HepG2 (cell line): ENCODE measurements around the gene MICB. TPM values are rescaled to one million over a fixed set of nuclear protein-coding genes. Genes with fewer than 3 reads are reported as not detected.

Experiments
- ATAC-seq: fragments of 200-7000 bp; cut with Tn5 transposase; 3 replicates; pipeline ENCODE4 v1.9.1; 2020; ENCODE audit warnings: mild to moderate bottlenecking, moderate library complexity
- BruUV-seq: library from RNA; stranded (reverse); fragments of 400-500 nt; replicated peaks from 2 replicates; lab custom pipeline; 2021; lab: Mats Ljungman, UMichigan
- CTCF ChIA-PET: fragments of 300-600 bp; formaldehyde crosslinking; extraction: SDS; loops from one replicate; lab custom pipeline; 2021; ENCODE audit warnings: low total read pairs, inconsistent platforms, low intra/inter-chr PET ratio; lab: Yijun Ruan, JAX
- POLR2A ChIA-PET: fragments of 350-600 bp; sonication (Branson Sonifier 250); formaldehyde crosslinking; loops from one replicate; lab custom pipeline; 2020; ENCODE audit warnings: antibody characterized with exemption, inconsistent platforms; lab: Yijun Ruan, JAX
- DNase-seq: peaks from one replicate; pipeline ENCODE4 v3.0.0-alpha.2; 2015; ENCODE audit warnings: low spot score
- FAIRE-seq: peaks from 3 replicates; lab custom pipeline; 2011; peaks lifted over from hg19 to GRCh38; lab: Jason Lieb, UNC
- H2AFZ ChIP-seq: one replicate; pipeline ENCODE4 v1.6.1; 2011; ENCODE audit warnings: low read length, inconsistent platforms
- H3K27ac ChIP-seq: fragments of 300-600 bp; 3 replicates; pipeline ENCODE4 v1.8.0; 2011; ENCODE audit warnings: mixed run types, mild to moderate bottlenecking, mixed read lengths, low read length, inconsistent platforms; ENCODE audit not compliant: insufficient read depth; ENCODE audit errors: extremely low read length
- H3K27me3 ChIP-seq, 2 experiments: fragments of 200-600 bp in 1 of 2; 2 replicates in 1 of 2; 3 replicates in 1 of 2; pipeline versions ENCODE4 v1.6.0 to v1.8.0; 2011; ENCODE audit warnings: low read length in 2 of 2, mild to moderate bottlenecking in 2 of 2, moderate library complexity in 2 of 2, inconsistent platforms in 1 of 2; ENCODE audit not compliant: insufficient read depth in 2 of 2, control insufficient read depth in 1 of 2
- H3K36me3 ChIP-seq, 2 experiments: fragments of 200-600 bp in 1 of 2; replicated peaks in 1 of 2; 2 replicates in 1 of 2; 3 replicates in 1 of 2; pipeline versions ENCODE4 v1.5.1 to v1.8.0; 2011; ENCODE audit warnings: low read length in 2 of 2, inconsistent platforms in 1 of 2; ENCODE audit not compliant: insufficient read depth in 2 of 2, control insufficient read depth in 1 of 2
- H3K4me1 ChIP-seq: 2 replicates; pipeline ENCODE4 v1.5.1; 2012; ENCODE audit warnings: low read length, inconsistent platforms; ENCODE audit not compliant: insufficient read depth
- H3K4me2 ChIP-seq: 2 replicates; pipeline ENCODE4 v1.6.0; 2011; ENCODE audit warnings: low read depth, low read length, inconsistent platforms
- H3K4me3 ChIP-seq, 3 experiments: fragments of 200-600 bp in 1 of 3; sonication (generic), shearing (Covaris generic) in 1 of 3; replicated peaks in 1 of 3; 2 replicates each; pipeline ENCODE4 v1.5.1; 2011 to 2016; ENCODE audit warnings: low read length in 3 of 3, inconsistent platforms in 2 of 3, low read depth in 2 of 3, mild to moderate bottlenecking in 2 of 3, control low read depth in 1 of 3, mixed read lengths in 1 of 3; ENCODE audit not compliant: insufficient read depth in 1 of 3
- H3K79me2 ChIP-seq: one replicate; pipeline ENCODE4 v1.6.1; 2011; ENCODE audit warnings: low read length, inconsistent platforms; ENCODE audit not compliant: insufficient read depth
- H3K9ac ChIP-seq: 2 replicates; pipeline ENCODE4 v1.6.0; 2011; ENCODE audit warnings: mild to moderate bottlenecking, low read depth, low read length, inconsistent platforms; ENCODE audit not compliant: insufficient read depth
- H3K9me3 ChIP-seq: 2 replicates; pipeline ENCODE4 v1.5.1; 2012; ENCODE audit warnings: mild to moderate bottlenecking, low read length
- H4K20me1 ChIP-seq: 2 replicates; pipeline ENCODE4 v1.6.0; 2011; ENCODE audit warnings: inconsistent platforms, mild to moderate bottlenecking, low read length, moderate library complexity; ENCODE audit not compliant: insufficient read depth
- ATF5 ChIP-seq: sonication (generic); formaldehyde crosslinking; IDR thresholded peaks from 2 replicates; pipeline ENCODE4 v1.4.0; 2020; ENCODE audit warnings: mild to moderate bottlenecking, low read depth, missing genetic modification reagents
- KMT2A ChIP-seq: sonication (generic); formaldehyde crosslinking; IDR thresholded peaks from 2 replicates; pipeline ENCODE4 v1.4.0; 2020; ENCODE audit warnings: missing genetic modification reagents
- SMARCC2 ChIP-seq: fragments of 450-650 bp; IDR thresholded peaks from 2 replicates; pipeline ENCODE4 v1.6.1; 2017; ENCODE audit warnings: antibody characterized with exemption, mild to moderate bottlenecking
- ZNF546 ChIP-seq: sonication (generic); formaldehyde crosslinking; conservative IDR thresholded peaks from 2 replicates; pipeline ENCODE4 v1.8.1; 2023; ENCODE audit warnings: mild to moderate bottlenecking, missing genetic modification reagents
- ZNF567 ChIP-seq: sonication (generic); formaldehyde crosslinking; IDR thresholded peaks from 2 replicates; pipeline ENCODE4 v1.8.1; 2023; ENCODE audit warnings: mild to moderate bottlenecking, missing genetic modification reagents, borderline replicate concordance
- ZNF589 ChIP-seq: sonication (generic); formaldehyde crosslinking; conservative IDR thresholded peaks from 2 replicates; pipeline ENCODE4 v1.8.0; 2022; ENCODE audit warnings: mild to moderate bottlenecking, moderate library complexity, missing genetic modification reagents
- ZNF607 ChIP-seq: sonication (generic); formaldehyde crosslinking; IDR thresholded peaks from 2 replicates; pipeline ENCODE4 v1.5.1; 2020; ENCODE audit warnings: missing genetic modification reagents, mild to moderate bottlenecking, borderline replicate concordance
- WGBS: methylation state at CpG from one replicate; pipeline ENCODE4 v1.1.6; 2017; ENCODE audit warnings: low lambda C conversion rate; 5-methylcytosine and 5-hydroxymethylcytosine counted together
- in situ Hi-C: cut with HindIII; loops from 2 replicates; pipeline ENCODE4 v1.10.0; 2017; ENCODE audit warnings: low pct_unique_long_range_greater_than_20kb; ENCODE audit not compliant: extremely low pct_ligation_motif_present
- intact Hi-C: fragments of 100-400 bp; cut with micrococcal nuclease; formaldehyde crosslinking; loops from one replicate; pipeline ENCODE4 v1.10.0; 2022; ENCODE audit not compliant: unreplicated experiment
- polyA plus RNA-seq, 8 experiments: library from polyadenylated mRNA; depleted of rRNA in 3 of 8; stranded (reverse) in 7 of 8; unstranded in 1 of 8; fragments of >200 nt; fragmentation: Illumina TruSeq in 4 of 8; extraction: Trizol in 4 of 8; gene quantifications; 2 replicates each; pipeline versions ENCODE4 v1.2.1 to v1.2.3, GENCODE V29; 2011 to 2016; ENCODE audit warnings: low read depth in 4 of 8, missing spikeins in 1 of 8, mixed read lengths in 1 of 8; ENCODE audit not compliant: insufficient read depth in 1 of 8
- total RNA-seq, 5 experiments: library from RNA; depleted of rRNA; stranded (reverse); fragments of >200 nt; fragmentation: Illumina TruSeq; extraction: Trizol; gene quantifications; 2 replicates each; pipeline ENCODE4 v1.2.3, GENCODE V29; 2016; ENCODE audit warnings: low read depth in 1 of 5
- TF ChIP-seq, protein P1 (sequence below): sonication (generic); formaldehyde crosslinking; IDR thresholded peaks from 2 replicates; pipeline ENCODE4 v1.4.0; 2020; ENCODE audit warnings: missing genetic modification reagents
- TF ChIP-seq, protein P2 (sequence below): sonication (generic); formaldehyde crosslinking; IDR thresholded peaks from 2 replicates; pipeline ENCODE4 v1.4.0; 2020; ENCODE audit warnings: missing genetic modification reagents, mild to moderate bottlenecking, borderline replicate concordance

The MICB gene
- total and polyA plus RNA-seq, 2 of the 13 experiments (the other 11 are each of a cell fraction or from before 2014, with no cell fraction given), result 12.5 to 12.8 TPM

DNA sequence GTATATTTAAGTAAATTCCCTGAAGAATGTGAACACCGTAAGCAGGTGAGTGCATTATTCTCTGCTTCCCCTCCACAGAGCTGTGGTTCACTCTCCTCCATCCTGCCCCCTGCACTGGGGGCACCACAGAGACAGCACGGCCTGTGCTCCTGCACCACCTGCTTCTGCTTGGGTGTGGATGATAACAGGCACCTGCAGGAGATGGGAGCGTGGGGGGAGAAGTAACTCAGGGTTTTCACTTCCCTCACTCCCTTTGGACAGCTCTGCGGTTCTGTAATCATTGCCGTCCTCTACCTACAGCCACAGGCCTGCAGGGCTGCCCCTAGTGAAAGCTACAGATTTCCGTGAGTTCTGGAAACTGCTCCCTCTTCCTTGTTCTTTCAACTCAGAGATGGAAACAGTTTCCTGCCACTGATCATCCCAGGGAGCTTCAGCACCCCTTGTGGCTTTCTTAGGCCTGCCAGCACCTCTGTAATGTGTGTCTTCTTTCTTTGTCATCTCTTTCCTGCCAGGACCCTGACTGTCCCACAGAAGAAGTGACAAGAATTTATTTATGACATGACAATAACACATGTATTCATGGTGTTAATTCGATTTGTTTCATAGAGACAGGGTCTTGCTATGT lies 21.3 kb upstream of the MICB start:
- in situ Hi-C loops, result no loop called here
- no peak overlapping the region for H3K4me2 ChIP-seq
- ATAC-seq, result no peak
- peaks cover 12 to 61% of the 10 kb centered on the region in 2 experiments; a peak in 4 of 5 replicates for H3K27me3 ChIP-seq
- intact Hi-C loops, result no loop called here
- no peak overlapping the region for H2AFZ ChIP-seq
- no peaks in the 10 kb centered on the region for H3K36me3 ChIP-seq
- CTCF ChIA-PET, result no interaction called here
- H3K9ac ChIP-seq, result no peak overlapping the region
- BruUV-seq, result no TSS peak
- WGBS, result 28% methylated on average over 7 of the region's 7 CpGs
- no peak overlapping the region for H3K4me3 ChIP-seq
- no peaks in the 10 kb centered on the region for H3K9me3 ChIP-seq
- TF ChIP-seq, protein P1, sequence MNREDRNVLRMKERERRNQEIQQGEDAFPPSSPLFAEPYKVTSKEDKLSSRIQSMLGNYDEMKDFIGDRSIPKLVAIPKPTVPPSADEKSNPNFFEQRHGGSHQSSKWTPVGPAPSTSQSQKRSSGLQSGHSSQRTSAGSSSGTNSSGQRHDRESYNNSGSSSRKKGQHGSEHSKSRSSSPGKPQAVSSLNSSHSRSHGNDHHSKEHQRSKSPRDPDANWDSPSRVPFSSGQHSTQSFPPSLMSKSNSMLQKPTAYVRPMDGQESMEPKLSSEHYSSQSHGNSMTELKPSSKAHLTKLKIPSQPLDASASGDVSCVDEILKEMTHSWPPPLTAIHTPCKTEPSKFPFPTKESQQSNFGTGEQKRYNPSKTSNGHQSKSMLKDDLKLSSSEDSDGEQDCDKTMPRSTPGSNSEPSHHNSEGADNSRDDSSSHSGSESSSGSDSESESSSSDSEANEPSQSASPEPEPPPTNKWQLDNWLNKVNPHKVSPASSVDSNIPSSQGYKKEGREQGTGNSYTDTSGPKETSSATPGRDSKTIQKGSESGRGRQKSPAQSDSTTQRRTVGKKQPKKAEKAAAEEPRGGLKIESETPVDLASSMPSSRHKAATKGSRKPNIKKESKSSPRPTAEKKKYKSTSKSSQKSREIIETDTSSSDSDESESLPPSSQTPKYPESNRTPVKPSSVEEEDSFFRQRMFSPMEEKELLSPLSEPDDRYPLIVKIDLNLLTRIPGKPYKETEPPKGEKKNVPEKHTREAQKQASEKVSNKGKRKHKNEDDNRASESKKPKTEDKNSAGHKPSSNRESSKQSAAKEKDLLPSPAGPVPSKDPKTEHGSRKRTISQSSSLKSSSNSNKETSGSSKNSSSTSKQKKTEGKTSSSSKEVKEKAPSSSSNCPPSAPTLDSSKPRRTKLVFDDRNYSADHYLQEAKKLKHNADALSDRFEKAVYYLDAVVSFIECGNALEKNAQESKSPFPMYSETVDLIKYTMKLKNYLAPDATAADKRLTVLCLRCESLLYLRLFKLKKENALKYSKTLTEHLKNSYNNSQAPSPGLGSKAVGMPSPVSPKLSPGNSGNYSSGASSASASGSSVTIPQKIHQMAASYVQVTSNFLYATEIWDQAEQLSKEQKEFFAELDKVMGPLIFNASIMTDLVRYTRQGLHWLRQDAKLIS, result no peak
- TF ChIP-seq ATF5 (CRISPR knock-in tag) (no peak), ZNF607 (no peak), ZNF567 (CRISPR knock-in tag) (no peak), ZNF546 (CRISPR knock-in tag) (no peak), KMT2A (CRISPR knock-in tag) (no peak), SMARCC2 (no peak), ZNF589 (CRISPR knock-in tag) (no peak)
- TF ChIP-seq, protein P2, sequence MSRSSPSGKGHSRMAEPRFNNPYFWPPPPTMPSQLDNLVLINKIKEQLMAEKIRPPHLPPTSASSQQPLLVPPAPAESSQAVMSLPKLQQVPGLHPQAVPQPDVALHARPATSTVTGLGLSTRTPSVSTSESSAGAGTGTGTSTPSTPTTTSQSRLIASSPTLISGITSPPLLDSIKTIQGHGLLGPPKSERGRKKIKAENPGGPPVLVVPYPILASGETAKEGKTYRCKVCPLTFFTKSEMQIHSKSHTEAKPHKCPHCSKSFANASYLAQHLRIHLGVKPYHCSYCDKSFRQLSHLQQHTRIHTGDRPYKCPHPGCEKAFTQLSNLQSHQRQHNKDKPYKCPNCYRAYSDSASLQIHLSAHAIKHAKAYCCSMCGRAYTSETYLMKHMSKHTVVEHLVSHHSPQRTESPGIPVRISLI (CRISPR knock-in tag), result no peak
- TF ChIP-seq, all 625 proteins: peak for 0
- FAIRE-seq (no peak), DNase-seq (no peak)
- no peaks in the 10 kb centered on the region for H4K20me1 ChIP-seq
- POLR2A ChIA-PET, result no interaction called here
- H3K4me1 ChIP-seq, result peaks cover 10% of the 10 kb centered on the region
- H3K79me2 ChIP-seq, result no peaks in the 10 kb centered on the region
- H3K27ac ChIP-seq, result no peak overlapping the region
